22Rv1 (cell line): ENCODE data around the gene UNC50.

Experiments used
- H3K27ac ChIP-seq: fragments of 450-650 bp; 2 replicates; pipeline ENCODE4 v1.5.1; 2017
- CTCF ChIP-seq: fragments of 450-650 bp; IDR thresholded peaks from 2 replicates; pipeline ENCODE4 v1.5.1; 2017; ENCODE audit warnings: mild to moderate bottlenecking
- ZFX ChIP-seq: fragments of 450-650 bp; IDR thresholded peaks from 2 replicates; pipeline ENCODE4 v1.6.1; 2017; ENCODE audit warnings: antibody characterized with exemption, borderline replicate concordance

Gene UNC50

GRCh38 chr2:98570356-98570755, 38.0 kb upstream of the UNC50 start:
- H3K27ac ChIP-seq: no peak overlapping the region
- no peak for TF ChIP-seq CTCF
- no peak for TF ChIP-seq ZFX

GRCh38 chr2:98571121-98571701, 37.2 kb upstream of the UNC50 start:
- no peak overlapping the region for H3K27ac ChIP-seq
- no peak for TF ChIP-seq ZFX
- TF ChIP-seq CTCF: no peak

GRCh38 chr2:98571796-98572195, 36.6 kb upstream of the UNC50 start:
- H3K27ac ChIP-seq: no peak overlapping the region

GRCh38 chr2:98572211-98572610, 36.2 kb upstream of the UNC50 start:
- H3K27ac ChIP-seq: no peak overlapping the region
- TF ChIP-seq CTCF (no peak), ZFX (no peak)

More at GRCh38 chr2:98571796-98572195, 36.6 kb upstream of the UNC50 start:
- no peak for TF ChIP-seq CTCF
- TF ChIP-seq ZFX: no peak

- TF ChIP-seq ZFX: no peak
- no peak for TF ChIP-seq CTCF
- no peak overlapping the region for H3K27ac ChIP-seq
These were observed 35.7 kb upstream of the UNC50 start for GRCh38 chr2:98572676-98573075.

GRCh38 chr2:98573426-98573825, 35.0 kb upstream of the UNC50 start:
- no peak for TF ChIP-seq ZFX
- no peak for TF ChIP-seq CTCF

GRCh38 chr2:98576666-98577312, 31.6 kb upstream of the UNC50 start:
- H3K27ac ChIP-seq: no peak overlapping the region
- TF ChIP-seq CTCF (no peak), ZFX (no peak)

More at GRCh38 chr2:98573426-98573825, 35.0 kb upstream of the UNC50 start:
- no peak overlapping the region for H3K27ac ChIP-seq
